CD4-positive, alpha-beta memory T cell (primary cell): Measurements from ENCODE around the gene NFE2L2. TPM values are rescaled to one million over a fixed set of nuclear protein-coding genes. Genes with fewer than 3 reads are reported as not detected.
A peak's percentile ranks its signal among the peaks of the same experiment; 100 is the strongest.
"Not testable (repeated sequence)": the region's sequence is repeated elsewhere in the genome, so short reads cannot be mapped to it uniquely, and the experiment has no call there.

Source experiments
- CTCF ChIA-PET: fragments of 350-600 bp; sonication (Branson Sonifier 250); formaldehyde crosslinking; loops from one replicate; lab custom pipeline; 2021; ENCODE audit warnings: inconsistent platforms; ENCODE audit not compliant: partially characterized antibody; lab: Charles Lee
- POLR2A ChIA-PET: fragments of 350-600 bp; sonication (Branson Sonifier 250); formaldehyde crosslinking; loops from one replicate; lab custom pipeline; 2021; ENCODE audit not compliant: partially characterized antibody; lab: Charles Lee
- DNase-seq, 5 donors: peaks; one replicate each; pipeline versions ENCODE4 v3.0.0 to v3.0.0-alpha.2; 2020 to 2022; ENCODE audit warnings: mixed read lengths in 1 of 5
- H3K27ac ChIP-seq: one replicate; pipeline ENCODE4 v1.7.0; 2013; ENCODE audit warnings: low read depth, low read length
- H3K27me3 ChIP-seq: 2 replicates; pipeline ENCODE4 v1.7.0; 2013; ENCODE audit warnings: mild to moderate bottlenecking, low read length, moderate library complexity; ENCODE audit not compliant: insufficient read depth
- H3K36me3 ChIP-seq: 2 replicates; pipeline ENCODE4 v1.7.0; 2013; ENCODE audit warnings: mild to moderate bottlenecking, low read length, moderate library complexity; ENCODE audit not compliant: insufficient read depth
- H3K4me1 ChIP-seq: 2 replicates; pipeline ENCODE4 v1.7.0; 2013; ENCODE audit warnings: mild to moderate bottlenecking, low read length, moderate library complexity; ENCODE audit not compliant: insufficient read depth
- H3K4me3 ChIP-seq, 2 donors: one replicate each; pipeline ENCODE4 v1.7.0; 2013; ENCODE audit warnings: low read length in 2 of 2, mild to moderate bottlenecking in 1 of 2
- H3K9me3 ChIP-seq, 2 donors: one replicate each; pipeline ENCODE4 v1.7.0; 2013; ENCODE audit warnings: low read length in 2 of 2, control low read depth in 1 of 2; ENCODE audit not compliant: control insufficient read depth in 1 of 2
- H3K27ac Mint-ChIP-seq, 7 donors: one replicate each; pipeline ENCODE4 v1.8.0; 2020 to 2021; ENCODE audit warnings: mixed read lengths in 7 of 7, mild to moderate bottlenecking in 6 of 7, inconsistent platforms in 3 of 7, moderate library complexity in 3 of 7
- H3K27me3 Mint-ChIP-seq, 2 donors: one replicate each; pipeline ENCODE4 v1.8.0; 2020 to 2021; ENCODE audit warnings: mixed read lengths in 2 of 2
- H3K36me3 Mint-ChIP-seq, 2 donors: one replicate each; pipeline ENCODE4 v1.8.0; 2020 to 2021; ENCODE audit warnings: mixed read lengths in 2 of 2, inconsistent platforms in 1 of 2, mild to moderate bottlenecking in 1 of 2
- H3K4me1 Mint-ChIP-seq, 4 donors: one replicate each; pipeline ENCODE4 v1.8.0; 2020 to 2021; ENCODE audit warnings: mixed read lengths in 4 of 4, mild to moderate bottlenecking in 1 of 4
- H3K4me3 Mint-ChIP-seq, 8 donors: one replicate each; pipeline ENCODE4 v1.8.0; 2020 to 2021; ENCODE audit warnings: mixed read lengths in 8 of 8, mild to moderate bottlenecking in 7 of 8, moderate library complexity in 6 of 8, inconsistent platforms in 3 of 8
- H3K9me3 Mint-ChIP-seq, 8 donors: one replicate each; pipeline ENCODE4 v1.8.0; 2020 to 2021; ENCODE audit warnings: mixed read lengths in 8 of 8, mild to moderate bottlenecking in 5 of 8, inconsistent platforms in 3 of 8, moderate library complexity in 1 of 8
- intact Hi-C: fragments of 100-400 bp; cut with micrococcal nuclease; formaldehyde crosslinking; loops from one replicate; pipeline ENCODE4 v1.15.1; 2023
- polyA plus RNA-seq, 2 donors: library from polyadenylated mRNA; unstranded; fragments of 300-500 nt; fragmentation: Illumina TruSeq; gene quantifications; one replicate each; pipeline ENCODE4 v1.2.3, GENCODE V29; 2021
- total RNA-seq, 2 experiments: library from RNA; stranded (reverse); gene quantifications; one replicate each; pipeline ENCODE4 v1.2.3, GENCODE V29; 2021

The NFE2L2 gene
- total and polyA plus RNA-seq, 4 experiments from 2014 or later = 39.6 to 86.9 (median 75.2) TPM

DNA sequence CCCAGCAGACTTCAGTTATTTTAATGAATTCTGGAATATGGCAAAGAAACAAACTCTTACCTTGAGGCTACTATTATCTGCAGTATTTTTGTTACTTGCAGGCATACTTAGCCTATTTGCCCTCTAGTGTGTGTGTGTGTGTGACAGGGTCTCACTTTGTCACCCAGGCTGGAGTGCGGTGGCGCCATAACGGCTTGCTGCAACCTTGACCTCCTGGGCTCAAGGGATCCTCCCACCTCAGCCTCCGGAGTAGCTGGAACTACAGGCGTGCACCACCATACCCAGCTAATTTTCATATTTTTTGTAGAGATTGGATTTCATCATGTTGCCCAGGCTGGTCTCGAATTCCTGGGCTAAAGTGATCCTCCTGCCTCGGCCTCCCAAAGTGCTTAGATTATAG, 64.1 kb downstream of the NFE2L2 start:
- H3K27me3 ChIP-seq, H3K4me1 Mint-ChIP-seq, H3K4me3 Mint-ChIP-seq, H3K9me3 Mint-ChIP-seq, H3K4me1 ChIP-seq, CTCF ChIA-PET, H3K4me3 ChIP-seq, H3K9me3 ChIP-seq, intact Hi-C loops, DNase-seq, H3K27ac ChIP-seq, H3K27ac Mint-ChIP-seq, H3K27me3 Mint-ChIP-seq, H3K36me3 Mint-ChIP-seq, H3K36me3 ChIP-seq: not testable (repeated sequence)
- POLR2A ChIA-PET = interaction anchor here (3.1 kb wide), 1 partner anchor 12 kb away, joined by 13 read pairs; the partner anchor contains the start of gene HNRNPA3

GRCh38 chr2:177195194-177195593, 69.3 kb downstream of the NFE2L2 start:
- no peaks in the 10 kb centered on the region for H3K36me3 ChIP-seq
- no peak for DNase-seq
- ChIA-PET CTCF (interaction anchor here (1.1 to 2.6 kb wide), 5 partner anchors 17 to 98 kb away, joined by 3 to 9 read pairs (median 4); partner anchors contain the start of gene HNRNPA3), POLR2A (no interaction called here)
- H3K27me3 ChIP-seq = no peaks in the 10 kb centered on the region
- intact Hi-C loops = no loop called here
- H3K4me1 ChIP-seq = no peaks in the 10 kb centered on the region
- H3K27ac Mint-ChIP-seq = no peak overlapping the region
- no peak overlapping the region for H3K27ac ChIP-seq
- no peaks in the 10 kb centered on the region for H3K9me3 ChIP-seq
- no peak overlapping the region for H3K4me3 ChIP-seq
- no peaks in the 10 kb centered on the region for H3K4me1 Mint-ChIP-seq
- H3K9me3 Mint-ChIP-seq = no peaks in the 10 kb centered on the region
- no peaks in the 10 kb centered on the region for H3K27me3 Mint-ChIP-seq
- no peak overlapping the region for H3K4me3 Mint-ChIP-seq
- no peaks in the 10 kb centered on the region for H3K36me3 Mint-ChIP-seq

DNA sequence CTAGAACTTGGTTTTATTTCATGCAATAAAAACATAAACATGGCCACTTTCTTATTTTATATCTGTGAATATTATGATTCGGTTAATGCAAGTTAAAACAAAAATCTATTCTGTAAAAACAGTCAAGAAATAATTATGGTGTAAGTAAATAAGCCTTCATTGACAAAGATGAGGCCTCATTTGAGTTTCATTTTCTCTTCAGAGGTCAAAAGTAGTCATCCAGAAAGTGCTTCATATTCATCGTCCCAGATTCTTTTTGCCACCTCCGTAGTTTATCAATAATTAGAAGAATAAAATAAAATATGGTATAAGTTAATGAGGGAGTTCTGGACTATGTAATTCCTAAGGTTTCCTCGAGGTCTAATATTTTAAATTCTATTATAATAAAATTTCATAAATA, 71.3 kb downstream of the NFE2L2 start:
- Mint-ChIP-seq H3K27ac (peak overlapping the region in 1 of 7 donors; percentile 55), H3K27me3 (no peaks in the 10 kb centered on the region), H3K4me1 (no peaks in the 10 kb centered on the region), H3K9me3 (no peaks in the 10 kb centered on the region), H3K36me3 (no peaks in the 10 kb centered on the region), H3K4me3 (peak overlapping the region in 2 of 8 donors; percentile 15 to 23)
- Histone ChIP-seq H3K9me3 (no peaks in the 10 kb centered on the region), H3K36me3 (no peaks in the 10 kb centered on the region), H3K4me1 (no peaks in the 10 kb centered on the region), H3K4me3 (no peak overlapping the region), H3K27me3 (no peaks in the 10 kb centered on the region), H3K27ac (no peak overlapping the region)
- no peak for DNase-seq
- intact Hi-C loops = no loop called here
- ChIA-PET POLR2A (interaction anchor here (1.4 kb wide), 1 partner anchor 24 kb away, joined by 3 read pairs; no protein-coding TSS in a partner anchor), CTCF (no interaction called here)

- no peaks in the 10 kb centered on the region for H3K27me3 Mint-ChIP-seq
- H3K27ac Mint-ChIP-seq = peak overlapping the region in 1 of 7 donors; percentile 36
- POLR2A ChIA-PET = no interaction called here
- no peak for DNase-seq
- no peaks in the 10 kb centered on the region for H3K9me3 Mint-ChIP-seq
- intact Hi-C loops = no loop called here
- Histone ChIP-seq H3K27me3 (no peaks in the 10 kb centered on the region), H3K36me3 (no peaks in the 10 kb centered on the region), H3K4me3 (no peak overlapping the region), H3K27ac (no peak overlapping the region), H3K4me1 (no peaks in the 10 kb centered on the region), H3K9me3 (no peaks in the 10 kb centered on the region)
- H3K36me3 Mint-ChIP-seq = no peaks in the 10 kb centered on the region
- CTCF ChIA-PET = no interaction called here
- H3K4me1 Mint-ChIP-seq = no peaks in the 10 kb centered on the region
- no peak overlapping the region for H3K4me3 Mint-ChIP-seq
Observed at GRCh38 chr2:177192788-177193187, 71.7 kb downstream of the NFE2L2 start.

- Mint-ChIP-seq H3K4me1 (no peaks in the 10 kb centered on the region), H3K27me3 (peaks cover 0 to 2% of the 10 kb centered on the region in 2 donors), H3K9me3 (no peaks in the 10 kb centered on the region), H3K4me3 (no peak overlapping the region), H3K27ac (no peak overlapping the region), H3K36me3 (no peaks in the 10 kb centered on the region)
- no peak overlapping the region for H3K27ac ChIP-seq
- H3K4me3 ChIP-seq = no peak overlapping the region
- ChIA-PET CTCF (interaction anchor here (0.9 to 1.1 kb wide), 2 partner anchors 105 to 144 kb away, joined by 3 read pairs; no protein-coding TSS in a partner anchor), POLR2A (no interaction called here)
- H3K4me1 ChIP-seq = no peaks in the 10 kb centered on the region
- intact Hi-C loops = no loop called here
- H3K9me3 ChIP-seq = no peaks in the 10 kb centered on the region
- H3K27me3 ChIP-seq = no peaks in the 10 kb centered on the region
- no peaks in the 10 kb centered on the region for H3K36me3 ChIP-seq
- no peak for DNase-seq
Observed at GRCh38 chr2:177190941-177191340, 73.6 kb downstream of the NFE2L2 start.

GRCh38 chr2:177188482-177189469, 75.8 kb downstream of the NFE2L2 start:
- CTCF ChIA-PET = interaction anchor here (0.6 kb wide), 1 partner anchor 91 kb away, joined by 3 read pairs; no protein-coding TSS in a partner anchor
- H3K36me3 Mint-ChIP-seq = no peaks in the 10 kb centered on the region
- POLR2A ChIA-PET = interaction anchor here (1.2 kb wide), 1 partner anchor 76 kb away, joined by 3 read pairs; no protein-coding TSS in a partner anchor

GRCh38 chr2:177187631-177188312, 76.8 kb downstream of the NFE2L2 start:
- Histone ChIP-seq H3K4me1 (no peaks in the 10 kb centered on the region), H3K36me3 (no peaks in the 10 kb centered on the region), H3K27me3 (no peaks in the 10 kb centered on the region), H3K9me3 (no peaks in the 10 kb centered on the region), H3K4me3 (no peak overlapping the region), H3K27ac (no peak overlapping the region)
- Mint-ChIP-seq H3K9me3 (no peaks in the 10 kb centered on the region), H3K4me3 (no peak overlapping the region), H3K36me3 (no peaks in the 10 kb centered on the region), H3K27ac (no peak overlapping the region), H3K4me1 (no peaks in the 10 kb centered on the region), H3K27me3 (peaks cover 0 to 2% of the 10 kb centered on the region in 2 donors)
- no peak for DNase-seq
- intact Hi-C loops = no loop called here
- CTCF ChIA-PET = no interaction called here
- POLR2A ChIA-PET = interaction anchor here (0.5 kb wide), 1 partner anchor 189 kb away, joined by 3 read pairs; no protein-coding TSS in a partner anchor

More at GRCh38 chr2:177188482-177189469, 75.8 kb downstream of the NFE2L2 start:
- no peak for DNase-seq
- H3K9me3 ChIP-seq = no peaks in the 10 kb centered on the region
- no peaks in the 10 kb centered on the region for H3K4me1 Mint-ChIP-seq
- H3K9me3 Mint-ChIP-seq = no peaks in the 10 kb centered on the region
- H3K27me3 ChIP-seq = no peaks in the 10 kb centered on the region
- H3K36me3 ChIP-seq = no peaks in the 10 kb centered on the region
- H3K4me1 ChIP-seq = no peaks in the 10 kb centered on the region
- intact Hi-C loops = no loop called here
- no peak overlapping the region for H3K27ac Mint-ChIP-seq
- H3K27ac ChIP-seq = no peak overlapping the region
- H3K4me3 Mint-ChIP-seq = no peak overlapping the region
- H3K4me3 ChIP-seq = no peak overlapping the region
- peaks cover 0 to 2% of the 10 kb centered on the region in 2 donors for H3K27me3 Mint-ChIP-seq
